ENCODE measurements around the gene ERC2.

The ERC2 gene

GRCh38 chr3:55906896-55907295 is 561.4 kb downstream of the ERC2 start:
- no peak for FAIRE-seq

GRCh38 chr3:55904716-55905115 is 563.6 kb downstream of the ERC2 start:
- no peak for FAIRE-seq

- FAIRE-seq, result no peak
Observed at GRCh38 chr3:55903680-55904079, 564.6 kb downstream of the ERC2 start.

- FAIRE-seq, result no peak
Observed at GRCh38 chr3:55902221-55902900, 565.9 kb downstream of the ERC2 start.

GRCh38 chr3:55899887-55900286 is 568.4 kb downstream of the ERC2 start:
- FAIRE-seq, result no peak

GRCh38 chr3:55897573-55898224 is 570.6 kb downstream of the ERC2 start:
- FAIRE-seq, result no peak

- no peak for FAIRE-seq
Observed at GRCh38 chr3:55895897-55896566, 572.2 kb downstream of the ERC2 start.

GRCh38 chr3:55894605-55895004 is 573.7 kb downstream of the ERC2 start:
- no peak for FAIRE-seq

- no peak for FAIRE-seq
Observed at GRCh38 chr3:55893045-55893664, 575.1 kb downstream of the ERC2 start.

GRCh38 chr3:55891106-55891505 is 577.2 kb downstream of the ERC2 start:
- FAIRE-seq, result no peak

- FAIRE-seq, result no peak
Observed at GRCh38 chr3:55888282-55888885, 579.9 kb downstream of the ERC2 start.

- no peak for FAIRE-seq
Observed at GRCh38 chr3:55885721-55886120, 582.5 kb downstream of the ERC2 start.

- FAIRE-seq, result no peak
Observed at GRCh38 chr3:55884491-55885285, 583.6 kb downstream of the ERC2 start.

- no peak for FAIRE-seq
Observed at GRCh38 chr3:55884066-55884465, 584.2 kb downstream of the ERC2 start.

GRCh38 chr3:55882006-55882405 is 586.3 kb downstream of the ERC2 start:
- no peak for FAIRE-seq

- FAIRE-seq, result no peak
Observed at GRCh38 chr3:55880357-55880756, 587.9 kb downstream of the ERC2 start.

GRCh38 chr3:55879901-55880331 is 588.4 kb downstream of the ERC2 start:
- FAIRE-seq, result no peak

- FAIRE-seq, result no peak
Observed at GRCh38 chr3:55877703-55878102, 590.6 kb downstream of the ERC2 start.

GRCh38 chr3:55876560-55876959 is 591.7 kb downstream of the ERC2 start:
- no peak for FAIRE-seq

GRCh38 chr3:55875113-55875512 is 593.2 kb downstream of the ERC2 start:
- no peak for FAIRE-seq

- FAIRE-seq, result no peak
Observed at GRCh38 chr3:55873523-55874254, 594.6 kb downstream of the ERC2 start.

- no peak for FAIRE-seq
Observed at GRCh38 chr3:55870594-55870993, 597.7 kb downstream of the ERC2 start.

Data from A204.1 (cell line).